Hippocampal formation (tissue), 2 donors: ENCODE results near the gene VSTM1.
"Not testable (repeated sequence)": the region's sequence is repeated elsewhere in the genome, so short reads cannot be mapped to it uniquely, and the experiment has no call there.

Experiments used
- DNase-seq, 2 donors: peaks; one replicate each; lab custom pipeline; 2025; lab: John Stamatoyannopoulos, UW

VSTM1 gene, protein sequence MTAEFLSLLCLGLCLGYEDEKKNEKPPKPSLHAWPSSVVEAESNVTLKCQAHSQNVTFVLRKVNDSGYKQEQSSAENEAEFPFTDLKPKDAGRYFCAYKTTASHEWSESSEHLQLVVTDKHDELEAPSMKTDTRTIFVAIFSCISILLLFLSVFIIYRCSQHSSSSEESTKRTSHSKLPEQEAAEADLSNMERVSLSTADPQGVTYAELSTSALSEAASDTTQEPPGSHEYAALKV

DNA sequence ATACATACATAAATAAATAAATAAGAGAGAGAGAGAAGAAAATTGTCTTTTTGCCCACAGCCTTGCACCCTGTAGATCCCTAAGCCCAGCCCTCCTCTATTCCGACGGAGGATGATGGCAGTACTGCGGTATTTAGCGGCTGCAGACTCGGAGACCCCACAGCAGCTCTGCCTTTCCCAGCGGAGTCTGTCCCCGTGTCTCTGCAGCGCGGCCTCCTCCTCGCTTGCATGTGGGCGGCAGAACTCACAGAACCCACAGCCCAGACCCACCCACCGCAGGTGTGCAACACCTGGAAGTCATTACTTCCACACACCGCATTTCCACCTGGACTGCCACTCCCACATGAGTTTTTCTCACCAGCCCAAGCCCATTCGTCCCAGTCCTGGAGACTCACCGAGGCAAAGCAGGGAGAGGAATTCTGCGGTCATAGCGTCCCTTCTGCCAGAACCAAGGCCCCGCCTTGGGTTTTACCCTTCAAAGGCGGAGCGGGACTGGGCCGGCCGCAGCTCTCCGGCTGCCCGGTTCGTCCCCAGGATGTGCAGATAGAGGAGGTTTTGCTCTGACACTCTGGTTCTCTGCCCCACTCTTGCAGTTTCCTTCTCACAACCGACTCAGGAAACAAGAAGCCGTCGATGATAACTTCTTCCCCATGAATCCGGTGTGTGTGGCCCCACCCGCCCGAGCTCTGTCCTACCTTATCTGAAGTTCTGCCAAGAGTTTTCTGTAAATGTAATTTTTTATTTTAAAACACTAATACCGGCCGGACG lies at the start of gene VSTM1:
Gene VSTM1, minus strand, starts transcription at position 548 of the 767 bp plus-strand sequence. Its CDS starts 120 bp downstream, at position 428.
- no peak for DNase-seq

GRCh38 chr19:54109651-54110050 lies 46.0 kb upstream of the VSTM1 start:
- DNase-seq = no peak

- DNase-seq = no peak
Observed at GRCh38 chr19:54108496-54108895, 44.8 kb upstream of the VSTM1 start.

DNA sequence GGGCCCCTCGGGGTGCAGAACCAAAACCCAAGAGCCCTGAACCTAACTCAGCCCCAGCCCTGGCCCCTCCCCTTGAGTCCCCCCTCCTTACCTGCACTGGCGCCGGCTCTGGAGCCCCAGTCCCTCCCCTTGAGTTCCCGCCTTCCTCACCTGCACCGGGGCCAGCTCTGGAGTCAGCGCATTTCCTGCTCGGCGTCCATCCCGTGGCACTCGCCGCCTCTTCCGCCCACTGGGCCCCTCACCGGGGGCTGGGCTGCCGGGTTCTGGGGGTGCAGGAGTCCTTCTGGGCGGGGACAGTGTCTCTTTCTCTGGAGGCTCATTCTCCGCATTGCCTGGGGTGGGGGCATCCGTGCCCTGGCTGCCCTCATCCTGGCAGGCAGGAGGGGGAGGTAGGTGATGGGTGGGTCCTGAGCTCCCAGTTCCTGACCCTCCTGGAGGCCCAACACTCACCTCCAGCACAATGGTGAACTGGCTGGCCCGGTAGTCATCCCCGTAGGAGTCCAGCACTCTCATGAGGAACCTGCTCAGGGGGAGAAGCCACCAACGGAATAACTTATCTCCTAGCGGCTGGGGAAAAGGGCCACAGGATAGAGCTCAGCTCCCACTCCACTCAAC lies 44.3 kb upstream of the VSTM1 start:
- DNase-seq = no peak

DNA sequence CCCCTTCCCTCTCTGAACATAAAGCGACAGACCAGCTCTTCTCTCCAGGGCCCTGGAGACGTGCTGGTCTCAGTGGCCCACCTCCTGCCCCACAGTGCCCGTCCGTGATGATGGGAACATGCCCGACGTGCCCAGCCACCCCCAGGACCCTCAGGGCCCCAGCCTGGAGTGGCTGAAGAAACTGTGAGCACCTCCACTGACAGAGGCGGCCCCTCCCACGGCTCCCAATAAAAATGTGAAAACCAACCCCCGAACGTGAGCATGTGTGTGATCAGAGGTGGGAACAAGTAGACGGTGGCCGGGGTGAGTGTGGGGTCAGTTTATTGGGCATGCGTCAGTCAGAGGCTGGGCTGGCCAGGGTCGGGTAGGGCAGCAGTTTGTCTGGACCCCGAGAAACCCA lies 43.0 kb upstream of the VSTM1 start:
- no peak for DNase-seq

DNA sequence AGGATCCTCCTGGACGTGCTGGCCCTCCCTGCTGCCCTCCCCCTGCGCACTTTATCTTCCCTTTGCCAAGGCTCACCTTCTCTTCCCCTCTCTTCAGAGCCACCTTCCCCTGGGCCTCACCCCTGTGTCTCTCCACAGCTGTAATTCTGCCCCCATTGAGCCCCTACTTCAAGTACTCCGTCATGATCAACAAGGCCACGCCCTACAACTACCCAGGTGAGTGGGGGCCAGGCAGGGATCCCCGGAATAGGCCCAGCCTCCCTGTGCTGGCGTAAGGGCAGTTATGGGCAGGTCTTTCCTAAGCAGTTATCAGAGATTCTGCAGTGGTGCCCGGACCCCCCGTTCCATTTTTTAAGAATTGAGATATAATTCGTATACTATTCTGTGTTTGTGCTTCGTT lies 42.1 kb upstream of the VSTM1 start:
- no peak for DNase-seq

- DNase-seq = no peak
Observed at GRCh38 chr19:54104998-54105715, 41.5 kb upstream of the VSTM1 start.

GRCh38 chr19:54102421-54103169 lies 38.9 kb upstream of the VSTM1 start, which contains the start of gene NDUFA3:
Gene NDUFA3 (plus strand): TSS chr19:54102855. CDS start chr19:54102879, 24 bp downstream.
- peak; percentile 94 to 96 for DNase-seq

DNA sequence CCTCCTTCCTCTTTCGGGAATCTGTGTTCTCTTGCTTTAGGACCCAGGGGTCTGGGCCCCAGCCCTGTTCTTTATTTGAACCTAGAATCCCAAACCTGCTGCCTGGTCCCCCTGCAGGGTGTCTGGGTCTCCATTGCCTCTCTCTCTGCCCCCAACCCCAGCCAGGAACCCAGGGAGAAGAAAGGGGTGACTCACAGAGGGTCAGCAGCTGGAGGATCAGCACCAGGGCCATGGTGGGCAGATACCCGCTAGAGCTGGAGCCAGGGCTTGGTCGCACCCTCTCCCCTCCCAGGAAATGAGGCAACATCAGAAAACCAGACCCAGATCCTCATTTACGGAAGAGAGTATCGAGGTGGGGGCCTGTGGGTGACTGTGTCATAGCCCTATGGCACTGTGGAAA lies 36.9 kb upstream of the VSTM1 start, which contains the start of gene OSCAR:
Gene OSCAR, minus strand, starts transcription at position 243 of the 400 bp plus-strand sequence. Its CDS starts 11 bp downstream, at position 232.
- no peak for DNase-seq

- not testable (repeated sequence) for DNase-seq
Observed at GRCh38 chr19:54099903-54100255, 36.2 kb upstream of the VSTM1 start.

GRCh38 chr19:54099190-54099902 lies 35.6 kb upstream of the VSTM1 start:
- no peak for DNase-seq

DNA sequence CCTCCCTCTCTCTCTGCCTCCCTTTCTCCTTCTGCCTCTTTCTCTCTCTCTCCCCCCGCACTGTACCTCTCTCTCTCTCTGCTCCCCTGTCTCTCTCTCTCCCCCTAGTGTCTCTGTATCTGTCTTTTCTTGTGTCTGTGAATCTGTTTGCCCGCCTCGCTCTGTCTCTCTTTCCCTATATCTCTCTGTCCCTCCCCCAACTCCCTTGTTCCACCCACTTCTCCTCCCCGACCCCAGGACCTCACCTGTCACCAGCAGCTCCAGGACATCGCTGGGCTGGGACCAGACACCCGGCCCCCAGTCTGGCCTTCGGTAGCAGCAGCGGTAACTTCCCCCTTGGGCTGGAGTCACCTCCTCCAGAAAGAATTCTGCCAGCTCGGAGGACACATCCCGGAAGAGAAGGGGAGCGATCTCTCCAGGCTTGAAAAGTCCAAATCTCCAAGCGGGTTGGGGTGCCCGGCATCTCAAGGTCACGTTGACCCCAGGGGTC lies 33.0 kb upstream of the VSTM1 start:
- DNase-seq = no peak

GRCh38 chr19:54095859-54096616 lies 32.3 kb upstream of the VSTM1 start:
- not testable (repeated sequence) for DNase-seq

GRCh38 chr19:54095136-54095858 lies 31.6 kb upstream of the VSTM1 start:
- DNase-seq = no peak

- DNase-seq = no peak
Observed at GRCh38 chr19:54094426-54095000, 30.8 kb upstream of the VSTM1 start.

- DNase-seq = no peak
Observed at GRCh38 chr19:54084410-54084809, 20.7 kb upstream of the VSTM1 start.

GRCh38 chr19:54081032-54081431 lies 17.3 kb upstream of the VSTM1 start, which contains the start of gene TARM1:
Gene TARM1 (minus strand): TSS chr19:54081365. CDS start chr19:54081340, 25 bp downstream.
- no peak for DNase-seq

- no peak for DNase-seq
Observed at GRCh38 chr19:54077334-54077733, 13.6 kb upstream of the VSTM1 start.

DNA sequence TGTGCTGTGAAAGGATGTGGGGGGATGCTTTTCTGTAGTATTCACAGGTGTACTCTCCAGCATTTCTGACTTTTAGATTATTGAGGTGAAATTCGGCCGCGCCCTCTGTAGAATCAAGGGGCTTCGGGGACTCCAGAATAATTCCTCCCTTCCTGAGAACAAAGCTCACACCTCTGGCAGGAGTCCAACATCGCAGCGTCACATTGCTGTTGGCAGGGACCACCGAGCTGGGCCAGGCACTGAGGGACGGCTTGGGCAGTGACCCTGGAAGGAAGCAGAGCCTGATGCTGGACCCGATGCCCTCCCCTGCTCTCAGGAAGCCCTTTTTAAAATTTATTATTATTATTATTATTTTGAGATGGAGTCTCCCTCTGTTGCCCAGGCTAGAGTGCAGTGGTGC lies 11.2 kb upstream of the VSTM1 start:
- DNase-seq = no peak
